HuH-7.5 (cell line): Measurements from ENCODE around the gene SPON1.

ENCODE experiments used
- DNase-seq: peaks from one replicate; pipeline ENCODE4 v3.0.0; 2011; ENCODE audit warnings: low spot score

Gene SPON1

GRCh38 chr11:14036469-14036868 lies 73.9 kb downstream of the SPON1 start:
- DNase-seq = no peak

DNA sequence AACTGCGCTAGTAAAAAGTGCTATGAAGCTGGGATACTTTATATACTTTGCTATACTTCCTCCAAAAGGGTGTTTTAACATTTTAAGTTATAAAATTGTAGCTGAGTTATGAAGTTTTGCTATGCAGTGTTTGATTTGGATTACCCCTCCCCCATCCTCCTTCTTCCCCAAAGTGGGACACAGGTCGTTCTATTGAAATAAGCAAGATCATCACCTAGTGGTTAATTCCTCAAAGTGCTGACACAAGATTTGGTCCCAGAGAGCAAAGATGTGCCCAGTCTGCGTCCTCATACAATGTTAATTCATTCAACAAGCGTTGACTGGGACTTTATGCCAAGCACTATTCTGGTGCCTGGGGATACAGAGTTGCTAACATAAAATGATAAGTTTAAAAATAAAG lies 78.5 kb downstream of the SPON1 start:
- DNase-seq = no peak

GRCh38 chr11:14041565-14041964 lies 79.0 kb downstream of the SPON1 start:
- no peak for DNase-seq

DNA sequence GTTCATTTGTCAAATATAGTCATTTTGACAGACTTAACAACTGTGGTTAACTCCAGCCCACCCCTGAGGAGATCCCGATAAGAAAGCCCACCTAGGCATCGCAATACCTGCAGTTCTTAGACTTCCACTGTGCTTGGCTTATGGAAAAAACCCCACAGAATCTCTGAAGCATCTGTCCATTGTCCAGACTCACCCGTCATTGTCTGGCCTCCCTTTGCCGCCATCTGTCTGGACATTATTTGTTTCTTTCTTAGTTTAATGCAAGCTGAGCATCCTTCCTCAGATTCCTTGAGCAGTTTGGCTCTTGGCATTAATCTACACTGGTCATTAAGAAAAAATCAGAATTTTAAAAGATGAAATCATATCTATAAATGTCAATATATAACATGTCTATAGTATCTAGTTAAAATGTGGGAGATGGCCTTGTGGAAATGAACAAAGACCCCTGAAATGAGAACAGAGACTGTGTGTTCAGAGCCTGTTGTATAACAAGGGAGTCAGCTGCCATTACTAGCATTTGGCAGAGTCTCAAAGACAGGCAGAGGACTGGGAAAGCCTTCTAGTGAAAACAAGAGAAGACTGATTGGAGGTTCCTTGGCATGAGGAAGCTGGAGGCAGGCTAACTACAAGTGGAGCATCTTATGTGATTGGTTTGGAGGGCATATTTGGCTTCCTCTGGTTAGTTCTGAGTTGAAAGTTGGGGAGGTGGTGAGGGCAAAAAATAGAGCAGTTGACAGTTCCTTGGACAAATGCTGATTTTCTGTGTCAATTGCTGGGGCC lies 80.4 kb downstream of the SPON1 start:
- DNase-seq = no peak

- DNase-seq = no peak
Observed at GRCh38 chr11:14044916-14045315, 82.4 kb downstream of the SPON1 start.

- no peak for DNase-seq
Observed at GRCh38 chr11:14045417-14045816, 82.9 kb downstream of the SPON1 start.

DNA sequence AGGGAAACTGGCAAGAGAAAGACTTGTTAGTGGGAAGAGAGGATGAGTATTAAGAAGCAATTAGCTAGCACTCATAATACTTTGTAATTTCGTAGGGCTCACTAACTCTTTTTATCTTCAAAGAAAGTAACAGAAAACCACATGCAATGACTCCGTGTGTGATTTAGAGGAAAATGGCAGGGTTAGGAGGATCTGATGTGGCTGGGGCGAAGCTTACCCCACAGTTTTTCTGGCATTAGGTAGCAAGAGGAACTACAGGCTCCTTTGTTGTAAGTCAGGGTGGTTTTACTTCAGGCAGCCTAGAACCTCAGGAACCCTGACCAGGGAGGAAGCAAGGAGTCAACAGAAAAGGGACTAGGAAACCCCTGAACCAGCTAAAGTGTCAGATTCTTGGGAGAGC lies 89.7 kb downstream of the SPON1 start:
- no peak for DNase-seq

DNA sequence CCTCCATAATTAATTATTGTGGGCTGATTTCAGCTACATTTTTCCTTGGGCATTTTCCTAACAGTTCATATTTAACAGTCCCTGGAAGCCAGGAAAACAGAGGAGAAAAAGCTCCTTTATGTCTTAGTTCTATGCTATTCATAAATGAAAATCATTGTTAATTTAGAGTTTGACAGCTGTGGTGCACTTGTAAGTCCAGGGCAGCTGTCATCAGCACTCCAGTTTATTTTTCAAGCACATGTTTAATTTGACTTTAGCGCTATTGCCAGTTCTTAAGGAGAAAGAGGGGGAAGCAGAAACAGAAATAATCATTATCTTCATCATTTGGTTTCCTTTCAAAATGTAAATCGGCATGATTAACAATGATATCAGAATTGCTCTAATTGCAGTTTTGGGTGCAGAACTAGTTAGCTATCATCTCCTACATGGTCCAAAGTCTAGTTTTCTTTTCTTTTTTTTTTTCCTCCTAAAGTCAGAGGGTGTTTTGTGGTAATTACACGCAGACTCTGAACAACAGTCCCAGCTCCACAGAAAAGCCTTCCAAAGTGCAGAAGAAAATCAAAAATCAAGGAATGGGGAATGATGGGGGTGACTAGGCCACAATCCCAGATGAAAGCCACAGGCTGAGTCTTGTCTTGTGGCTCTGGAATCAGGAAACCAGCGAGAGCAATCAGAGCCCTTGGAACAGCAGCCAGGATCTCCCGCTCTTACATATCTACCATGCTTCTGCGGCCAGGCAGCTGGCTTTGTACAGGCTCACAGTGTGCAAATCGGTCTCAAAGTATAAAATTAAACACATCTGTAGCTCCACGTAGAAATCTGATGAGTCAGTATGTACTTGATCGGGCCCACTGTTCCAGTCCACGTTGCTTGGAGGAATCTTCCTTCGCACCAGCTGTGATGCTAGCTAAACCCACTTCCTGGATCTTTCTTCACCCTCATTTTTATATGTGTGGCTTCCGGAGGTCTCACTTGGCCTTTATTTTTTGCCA lies 91.9 kb downstream of the SPON1 start:
- no peak for DNase-seq

DNA sequence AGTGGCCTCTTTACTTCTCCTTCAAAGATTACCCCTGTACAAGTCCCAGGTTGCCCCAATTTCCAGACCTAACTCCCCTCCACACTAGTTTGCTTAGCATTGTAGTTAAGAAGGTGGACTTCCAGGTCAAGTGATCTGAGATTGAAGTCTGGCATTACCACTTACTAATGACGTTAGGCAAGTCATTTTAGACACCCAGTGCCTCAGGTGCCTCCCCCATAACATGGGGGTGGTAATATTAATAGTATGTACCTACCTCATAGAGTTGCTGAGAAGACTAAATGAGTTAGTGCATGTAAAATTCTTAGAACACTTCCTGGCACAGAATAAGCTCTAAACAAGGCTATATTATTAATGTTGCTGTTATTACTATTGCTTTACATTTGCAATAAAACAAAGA lies 93.4 kb downstream of the SPON1 start:
- DNase-seq = no peak

DNA sequence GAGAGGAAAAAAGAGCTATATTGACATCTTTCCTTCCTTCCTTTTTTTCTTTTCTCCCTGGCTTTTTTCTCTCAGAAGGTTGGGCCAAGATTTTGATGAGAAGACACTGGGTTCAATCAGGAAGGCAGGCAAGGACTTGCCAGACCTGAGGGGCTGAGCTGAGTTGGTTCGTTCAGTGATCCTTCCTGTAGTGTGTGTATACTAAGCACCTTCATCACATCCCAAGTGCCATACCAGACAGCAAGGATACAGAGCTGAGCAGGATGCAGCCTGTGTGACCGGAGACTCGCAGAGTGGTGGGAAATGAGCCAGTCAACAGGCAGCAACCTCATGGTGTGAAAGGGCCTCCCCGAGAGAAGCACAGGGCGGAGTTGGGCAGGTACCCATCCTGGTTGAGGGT lies 95.5 kb downstream of the SPON1 start:
- DNase-seq = no peak

- DNase-seq = no peak
Observed at GRCh38 chr11:14059491-14059890, 97.0 kb downstream of the SPON1 start.

DNA sequence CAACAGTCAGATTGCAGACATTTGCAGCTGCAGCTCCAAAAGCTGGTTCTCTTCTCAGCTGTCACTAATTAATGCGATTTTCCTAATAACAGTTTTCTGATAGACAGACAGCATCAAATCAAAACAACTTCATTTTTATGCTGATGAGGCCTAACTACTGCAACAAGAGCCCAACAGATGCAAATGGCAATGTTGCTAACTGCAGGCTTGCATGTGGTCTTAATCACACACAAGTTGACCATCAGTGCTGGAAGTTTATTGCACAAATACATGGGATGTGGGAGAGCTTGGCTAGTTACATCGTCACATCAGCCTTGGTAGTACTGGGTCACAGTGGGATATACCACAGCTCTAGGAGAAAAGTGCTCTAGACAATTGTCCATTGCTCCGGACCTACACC lies 99.2 kb downstream of the SPON1 start:
- DNase-seq = no peak

GRCh38 chr11:14065141-14065540 lies 102.6 kb downstream of the SPON1 start:
- no peak for DNase-seq

GRCh38 chr11:14065681-14066080 lies 103.2 kb downstream of the SPON1 start:
- DNase-seq = no peak

GRCh38 chr11:14067686-14068085 lies 105.2 kb downstream of the SPON1 start:
- DNase-seq = no peak

DNA sequence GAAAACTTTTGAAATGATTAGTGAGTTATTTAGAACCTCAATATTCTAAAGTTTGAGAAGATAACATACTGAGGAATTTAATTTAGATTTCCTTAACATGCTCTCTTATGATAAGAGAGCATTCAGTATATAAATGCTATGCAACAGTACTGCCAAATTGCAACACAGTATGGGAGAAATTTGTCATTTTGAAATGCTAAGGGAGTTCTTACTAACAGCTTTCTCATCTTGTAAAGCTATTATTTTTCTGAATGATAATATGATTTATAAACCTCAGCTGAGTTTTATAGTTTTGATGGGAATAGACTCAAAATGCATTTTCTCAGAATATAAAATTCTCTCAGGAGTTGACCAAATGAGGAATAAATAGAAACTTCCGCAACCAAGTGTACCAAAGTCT lies 108.4 kb downstream of the SPON1 start:
- DNase-seq = no peak

GRCh38 chr11:14073849-14074476 lies 111.4 kb downstream of the SPON1 start:
- no peak for DNase-seq

GRCh38 chr11:14075118-14076078 lies 112.9 kb downstream of the SPON1 start:
- no peak for DNase-seq

DNA sequence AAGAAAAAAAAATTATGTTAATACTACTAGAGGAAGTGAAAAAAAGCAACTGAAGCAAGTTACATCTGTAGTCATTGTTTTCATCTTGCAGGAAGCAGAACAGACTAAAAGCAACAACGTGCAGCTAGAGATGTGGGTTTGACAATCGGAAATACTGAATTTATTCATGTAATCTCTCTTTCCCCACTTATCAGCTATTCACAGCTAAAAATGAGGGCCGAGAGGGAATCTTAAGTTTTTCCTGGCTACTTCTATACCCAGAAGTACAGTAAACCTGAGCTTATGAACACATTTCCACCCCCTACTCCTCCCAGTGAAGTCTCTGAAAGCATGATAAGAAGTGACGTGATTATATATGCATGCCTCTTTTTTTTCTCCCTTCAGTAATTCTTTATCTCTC lies 116.5 kb downstream of the SPON1 start:
- DNase-seq = no peak

GRCh38 chr11:14079797-14080196 lies 117.3 kb downstream of the SPON1 start:
- DNase-seq = no peak

DNA sequence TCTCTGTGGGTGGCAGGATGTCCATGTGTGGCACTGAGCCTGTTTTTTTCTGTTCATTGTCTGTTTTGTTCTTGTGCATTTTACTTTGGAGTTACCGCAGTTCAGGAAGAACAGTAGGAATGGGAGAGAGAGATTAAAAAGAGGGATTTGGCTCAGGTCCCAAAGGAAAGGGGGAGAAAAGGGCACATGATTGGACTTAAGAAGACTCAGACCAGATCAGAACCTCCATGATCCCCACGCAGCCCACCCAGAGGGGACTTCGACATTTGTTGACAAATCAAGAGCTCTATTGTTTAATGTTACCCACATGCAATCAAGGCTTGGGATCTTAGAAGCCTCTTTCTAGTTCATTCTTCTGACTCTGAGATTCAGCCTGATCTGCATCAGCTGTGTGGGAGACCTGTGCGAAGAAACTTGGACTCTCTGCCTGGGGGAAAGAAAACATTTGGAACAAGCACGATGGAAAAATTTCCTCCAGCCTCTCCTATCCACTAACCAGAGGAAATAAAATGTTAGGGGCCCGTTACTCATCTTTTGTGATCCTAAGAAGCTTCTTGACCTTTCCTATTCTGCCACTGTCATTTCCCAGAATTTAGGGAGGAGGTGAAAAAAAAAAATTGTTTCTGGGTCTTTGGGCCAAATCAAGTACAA lies 119.2 kb downstream of the SPON1 start:
- DNase-seq = no peak
